GM13976 (cell line): Measurements from ENCODE around the gene DCST2.

Experiments
- DNase-seq: peaks from one replicate; pipeline ENCODE4 v3.0.0; 2012; ENCODE audit warnings: low spot score
- CTCF ChIP-seq: IDR thresholded peaks from 2 replicates; pipeline ENCODE4 v1.5.1; 2012; ENCODE audit warnings: borderline replicate concordance, mild to moderate bottlenecking; ENCODE audit not compliant: insufficient read depth; ENCODE audit errors: extremely low read depth, missing control alignments, control extremely low read depth
- in situ Hi-C: fragments of 300-500 bp; cut with MboI; formaldehyde crosslinking; loops from one replicate; pipeline ENCODE4 v1.12.0; 2022; ENCODE audit warnings: low sequenced_read_pairs, mixed read lengths, inconsistent platforms; ENCODE audit not compliant: unreplicated experiment

Gene DCST2

GRCh38 chr1:155002464-155003226, 30.9 kb downstream of the DCST2 start, which contains the start of gene ZBTB7B:
Gene ZBTB7B (plus strand): TSS chr1:155002802. CDS start chr1:155014661, 11,859 bp downstream.
- peak; percentile 79 for DNase-seq
- in situ Hi-C loops, result no loop called here
- no peak for TF ChIP-seq CTCF

GRCh38 chr1:155001675-155002463, 31.7 kb downstream of the DCST2 start:
- in situ Hi-C loops, result no loop called here
- DNase-seq, result peak; percentile 98
- peak; percentile 37 for TF ChIP-seq CTCF

DNA sequence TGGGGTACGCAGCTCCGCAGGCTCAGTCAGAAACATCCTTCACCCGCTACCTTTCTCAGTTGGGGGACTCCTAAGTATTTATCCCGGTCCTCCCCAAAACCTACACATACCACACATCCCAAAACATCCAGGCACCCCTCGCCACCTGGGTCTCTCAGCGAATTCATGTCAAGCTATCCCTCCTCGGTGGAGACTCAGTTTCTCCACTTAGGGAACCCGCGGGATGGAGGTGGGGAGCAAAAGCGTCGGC, 32.2 kb downstream of the DCST2 start:
- TF ChIP-seq CTCF, result no peak

DNA sequence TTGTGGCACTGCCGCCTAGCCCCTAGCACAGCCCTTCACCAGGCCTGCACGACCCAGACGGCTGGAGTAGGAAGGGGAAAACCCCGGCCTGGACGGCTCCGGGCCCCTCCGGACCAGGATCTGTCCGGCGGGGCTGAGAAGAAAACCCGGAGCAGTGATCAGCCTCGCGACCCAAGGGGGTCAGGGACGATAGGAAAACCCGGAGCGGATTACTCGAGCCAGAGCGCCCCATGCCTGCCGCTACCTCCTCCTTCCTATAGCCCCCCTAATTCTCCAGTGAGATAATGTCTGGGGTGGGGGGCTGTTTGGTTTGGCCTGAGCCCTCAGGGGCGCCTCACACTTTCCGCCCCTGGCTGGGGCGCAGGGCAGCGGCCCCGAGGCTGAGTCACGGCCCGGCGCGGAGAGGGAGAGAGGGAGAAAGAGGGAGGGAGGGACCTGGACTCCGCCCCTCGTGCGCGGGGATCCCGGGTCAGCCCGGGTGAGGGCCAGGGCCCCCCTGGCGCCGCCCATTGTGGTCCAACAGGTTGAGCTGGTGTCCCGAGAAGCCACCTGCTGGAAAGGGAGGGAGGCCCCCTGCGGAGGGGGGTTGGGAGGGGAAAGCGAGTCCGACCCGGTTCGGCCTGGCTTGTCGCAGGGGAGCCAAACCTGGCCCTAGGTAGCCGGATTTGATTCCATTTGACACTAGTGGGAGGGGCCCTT, 32.7 kb downstream of the DCST2 start:
- DNase-seq, result peak; percentile 86
- TF ChIP-seq CTCF, result peak; percentile 4
- in situ Hi-C loops, result no loop called here

More for the DNA sequence above, 32.2 kb downstream of the DCST2 start:
- in situ Hi-C loops, result no loop called here
- no peak for DNase-seq

DNA sequence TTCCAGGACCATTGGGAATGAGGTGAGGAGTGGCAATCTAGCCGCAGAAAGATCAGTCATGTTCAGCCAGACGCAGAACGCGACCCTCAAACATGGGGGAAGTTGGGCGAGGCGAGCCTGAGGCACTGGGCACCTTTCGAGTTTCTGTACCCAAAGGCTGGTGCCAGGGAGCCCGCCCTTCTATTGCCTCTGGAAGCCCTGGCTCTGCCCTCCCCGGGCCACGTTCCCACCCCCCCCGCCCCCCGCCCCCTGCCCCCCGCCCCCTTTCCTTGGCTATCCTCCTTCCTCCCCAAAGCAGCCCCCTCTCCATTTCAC, 33.2 kb downstream of the DCST2 start:
- TF ChIP-seq CTCF, result no peak
- in situ Hi-C loops, result no loop called here
- no peak for DNase-seq

DNA sequence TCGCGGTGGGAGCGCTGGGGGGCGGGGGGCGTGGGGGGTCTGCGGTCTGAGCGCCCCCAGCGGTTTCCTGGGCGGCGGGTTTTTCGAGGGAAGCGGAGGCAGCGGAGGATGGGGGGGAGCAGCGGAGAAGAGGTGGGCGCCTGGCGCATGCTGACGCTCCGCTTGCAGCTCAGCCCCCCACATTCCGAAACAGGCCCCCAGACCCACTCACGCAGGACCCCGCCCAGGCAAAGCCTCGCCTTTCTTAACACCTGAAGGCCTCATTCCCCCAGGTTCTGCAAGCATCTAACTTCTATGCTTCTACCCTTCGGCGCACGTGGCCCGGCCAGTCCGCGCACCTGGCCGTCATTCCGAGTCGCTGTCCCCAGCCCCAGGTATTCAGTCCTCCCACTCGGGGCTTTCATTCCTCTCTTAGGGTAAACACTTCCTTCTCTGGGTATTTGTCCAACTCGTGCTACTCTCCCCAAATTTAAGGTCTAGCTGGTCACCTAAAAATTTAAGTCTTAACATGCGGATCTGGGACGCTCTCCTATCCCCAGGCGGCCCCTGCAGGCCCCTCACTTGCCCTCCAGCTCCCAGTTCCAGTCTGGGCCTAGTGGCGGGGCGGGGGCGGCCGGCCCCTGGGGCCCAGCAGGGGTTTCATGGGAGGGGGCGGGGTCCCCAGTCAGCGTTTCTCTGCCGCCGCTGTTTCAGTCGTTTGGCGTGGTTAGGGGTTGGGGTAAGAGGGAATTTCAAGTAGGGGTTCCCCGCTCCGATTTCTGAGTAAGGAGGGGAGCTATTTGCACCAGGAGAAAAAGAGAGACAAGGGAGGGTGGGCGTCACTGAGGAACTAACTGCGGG, 33.8 kb downstream of the DCST2 start:
- in situ Hi-C loops, result no loop called here
- TF ChIP-seq CTCF, result no peak
- DNase-seq, result peak; percentile 81
